Pons (tissue), 1 donor: ENCODE results near the gene CNOT8.
"Not testable (repeated sequence)": the region's sequence is repeated elsewhere in the genome, so short reads cannot be mapped to it uniquely, and the experiment has no call there.

ENCODE experiments used
- DNase-seq: peaks from one replicate; pipeline ENCODE4 v3.0.0-alpha.2; 2016; ENCODE audit warnings: low spot score

Gene CNOT8

DNA sequence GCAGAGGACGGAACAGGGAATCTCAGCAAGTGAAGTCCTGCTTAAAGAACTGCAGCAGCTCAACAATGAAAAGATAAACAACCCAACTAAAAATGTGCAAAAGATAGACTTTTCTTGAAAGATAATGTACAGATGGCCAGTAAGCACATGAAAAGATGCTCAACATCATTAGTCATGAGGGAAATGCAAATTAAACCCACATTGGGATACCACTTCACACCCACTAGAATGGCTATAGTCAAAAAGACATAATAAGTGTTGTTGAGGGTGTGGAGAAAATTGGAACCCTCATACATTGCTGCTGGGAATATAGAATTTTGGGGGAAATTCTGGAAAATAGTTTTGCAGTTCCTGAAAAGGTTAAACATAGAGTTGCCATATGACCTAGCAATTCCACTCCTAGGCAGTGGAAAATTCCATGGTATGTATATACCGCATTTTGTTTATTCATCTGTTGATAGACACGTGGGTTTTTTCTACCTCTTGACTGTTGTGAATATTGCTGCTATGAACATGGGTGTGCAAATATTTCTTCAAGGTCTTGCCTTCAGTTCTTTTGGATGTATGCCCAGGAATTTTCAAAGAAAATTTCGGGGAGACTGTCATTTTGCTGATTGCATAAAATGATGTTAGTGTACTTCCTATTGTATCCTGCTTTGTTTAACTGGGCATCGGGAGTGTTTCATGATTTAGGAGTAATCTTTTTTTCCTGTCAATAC lies 7.2 kb downstream of the CNOT8 start:
- no peak for DNase-seq

DNA sequence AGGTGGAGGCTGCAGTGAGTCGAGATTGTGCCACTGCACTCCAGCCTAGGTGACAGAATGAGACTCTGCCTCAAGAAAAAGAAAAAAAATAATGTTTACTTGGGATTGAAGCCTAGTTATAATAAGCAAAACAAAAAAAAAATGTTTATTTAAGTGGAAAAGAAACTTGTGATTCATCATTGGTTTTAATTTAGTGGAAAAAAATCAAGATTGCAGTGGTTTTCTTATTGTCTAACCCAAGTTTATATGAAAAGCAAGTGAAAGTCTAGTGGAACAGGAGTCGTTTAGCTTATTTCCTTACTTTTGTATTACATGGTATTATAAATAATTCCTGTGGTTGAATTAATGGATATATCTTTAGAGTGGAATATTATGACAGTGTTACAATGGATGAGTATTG lies 8.4 kb downstream of the CNOT8 start:
- DNase-seq, result no peak

DNA sequence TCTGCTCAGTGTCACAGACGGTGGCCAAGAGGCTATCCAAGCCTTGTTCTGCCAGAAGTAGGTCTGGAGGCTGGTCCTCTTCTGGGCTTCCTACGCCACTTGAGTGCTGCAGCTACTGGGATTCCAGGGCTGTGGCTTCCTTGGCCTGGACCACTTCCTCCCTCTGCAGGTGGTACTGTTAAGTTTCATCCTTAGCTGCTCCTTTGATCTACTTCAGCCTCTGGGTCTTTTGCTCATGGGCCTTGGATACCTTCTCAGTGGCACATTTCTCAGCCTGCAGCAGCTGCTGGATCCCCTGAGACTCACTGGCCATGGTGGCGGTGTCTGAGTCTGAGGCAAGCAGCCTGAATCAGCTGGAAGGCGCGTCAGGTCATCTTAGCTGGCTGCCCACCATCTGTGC lies 10.3 kb downstream of the CNOT8 start:
- DNase-seq, result no peak

DNA sequence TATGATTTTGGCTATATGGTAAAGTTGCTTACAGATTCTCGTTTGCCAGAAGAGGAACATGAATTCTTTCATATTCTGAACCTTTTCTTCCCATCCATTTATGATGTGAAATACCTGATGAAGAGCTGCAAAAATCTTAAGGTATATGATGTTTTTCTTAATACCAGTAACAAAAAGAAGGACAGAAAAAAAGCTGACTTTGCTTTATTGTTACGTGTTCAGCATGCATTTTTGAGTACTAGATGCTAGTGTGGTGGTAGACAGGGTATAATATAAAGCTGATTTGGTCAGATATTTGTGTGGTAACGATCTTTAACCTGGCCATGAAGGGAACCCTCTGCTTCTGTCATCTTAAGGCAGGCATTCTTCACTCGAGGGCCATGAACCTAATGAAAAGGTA lies 13.3 kb downstream of the CNOT8 start:
- DNase-seq, result no peak

DNA sequence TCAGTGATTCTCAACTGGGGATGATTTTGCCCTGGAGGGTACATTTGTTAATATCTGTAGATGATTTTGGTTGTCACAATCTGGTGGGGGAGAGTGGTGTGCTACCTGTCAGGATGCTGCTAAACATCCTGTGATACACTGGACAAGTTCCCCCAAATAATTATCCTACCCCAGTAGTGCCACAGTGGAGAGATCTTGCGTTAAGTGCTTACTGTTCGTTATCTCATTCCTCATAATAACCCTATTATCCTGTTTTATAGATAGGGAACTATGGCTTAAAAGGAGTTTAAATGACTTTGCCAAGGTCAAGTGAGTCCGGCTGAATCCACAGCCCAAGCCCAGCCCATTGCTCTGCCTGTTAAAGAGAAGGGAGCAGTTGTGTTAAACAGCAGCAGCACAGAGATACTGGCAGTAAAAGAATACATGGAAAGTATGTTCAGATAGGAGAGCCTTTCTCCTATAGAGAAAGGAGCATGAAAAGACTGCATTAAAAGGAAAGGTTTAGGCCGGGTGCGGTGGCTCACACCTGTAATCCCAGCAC lies 15.4 kb downstream of the CNOT8 start:
- no peak for DNase-seq

DNA sequence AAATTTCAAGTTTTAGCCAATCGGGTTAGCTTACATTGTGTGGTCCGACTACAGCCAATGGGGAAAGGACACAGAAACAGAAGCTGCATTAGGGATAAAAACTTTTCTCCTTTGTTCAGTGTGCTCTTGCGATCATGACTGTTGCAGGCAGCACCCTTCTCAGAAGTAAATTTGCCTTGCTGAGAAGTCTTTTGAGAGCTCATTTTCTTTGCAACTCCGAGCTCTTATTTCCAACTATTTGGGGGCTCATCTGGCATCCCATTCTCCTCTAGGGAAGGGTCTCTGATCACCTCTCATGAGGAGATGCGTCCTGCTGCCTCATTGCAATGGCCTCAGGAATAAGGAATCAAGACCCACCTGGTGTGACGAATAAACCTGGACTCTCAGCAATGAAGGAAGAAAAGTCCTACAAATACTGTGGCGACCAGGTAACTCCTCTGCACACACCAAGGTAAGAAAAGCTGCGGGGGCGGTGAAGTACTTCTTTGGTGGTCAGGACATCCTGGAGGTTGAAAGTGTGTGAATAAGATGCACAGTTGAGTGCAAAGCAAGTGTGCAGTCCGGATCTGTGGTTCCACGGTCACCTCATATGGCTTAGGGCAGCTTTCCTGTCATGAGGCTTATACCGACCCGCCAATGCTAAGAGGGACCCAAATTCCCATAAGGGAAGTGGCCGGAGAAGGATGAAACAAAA lies 20.4 kb downstream of the CNOT8 start:
- no peak for DNase-seq

DNA sequence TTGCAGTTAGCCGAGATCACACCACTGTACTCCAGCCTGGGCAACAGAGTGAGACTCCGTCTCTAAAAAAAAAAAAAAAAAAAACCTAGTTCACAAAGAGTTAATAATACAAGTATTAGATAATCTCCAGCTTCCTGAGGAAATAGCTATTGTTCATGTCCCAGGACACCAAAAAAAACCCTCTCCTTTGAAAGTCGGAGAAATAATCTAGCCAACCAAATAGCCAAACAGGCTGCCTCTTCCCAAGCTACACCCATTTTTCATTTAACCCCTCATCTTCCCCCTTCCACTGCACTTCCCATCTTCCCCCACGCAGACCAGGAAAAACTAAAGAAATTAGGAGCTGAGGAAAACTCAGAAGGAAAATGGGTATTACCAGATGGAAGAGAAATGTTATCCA lies 23.6 kb downstream of the CNOT8 start:
- DNase-seq, result no peak

DNA sequence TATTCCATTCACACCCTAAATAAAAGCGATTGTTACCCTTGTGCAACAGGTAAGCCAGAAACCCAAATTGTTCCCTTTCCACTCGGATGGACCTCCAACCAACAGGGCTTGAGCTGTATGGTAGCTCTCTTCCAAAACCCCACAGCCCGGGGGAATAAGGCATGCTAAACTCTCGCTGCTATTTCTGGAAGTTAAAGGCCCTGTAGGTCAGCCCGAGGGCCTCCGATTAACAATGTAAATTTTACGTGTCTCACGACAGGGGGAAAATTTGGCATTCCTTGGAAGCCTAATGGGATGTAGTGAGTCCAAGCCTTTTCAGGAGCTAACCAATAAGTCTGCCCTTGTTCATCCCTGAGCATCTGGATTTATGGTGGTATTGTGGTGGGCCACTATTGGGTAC lies 26.0 kb downstream of the CNOT8 start:
- DNase-seq, result no peak

DNA sequence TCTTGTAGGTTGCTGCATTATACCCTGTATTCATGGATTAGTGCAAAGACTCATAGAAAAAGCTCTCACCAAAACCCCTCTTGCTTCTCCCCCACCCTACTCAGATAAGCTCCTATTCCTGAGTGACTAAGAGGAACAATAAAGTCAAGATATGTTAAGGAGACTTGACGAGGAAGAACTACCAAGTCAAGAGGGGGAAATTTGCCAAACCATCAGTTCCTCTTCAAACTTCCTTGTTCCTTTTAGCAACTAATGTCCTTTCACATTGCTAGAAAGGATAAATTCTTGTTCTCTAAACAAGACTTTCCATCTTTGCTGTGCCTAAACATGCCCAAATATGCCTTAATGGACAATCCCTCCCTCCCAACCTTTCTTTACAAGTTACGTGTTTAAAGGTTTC lies 27.0 kb downstream of the CNOT8 start:
- peak; percentile 20 for DNase-seq

DNA sequence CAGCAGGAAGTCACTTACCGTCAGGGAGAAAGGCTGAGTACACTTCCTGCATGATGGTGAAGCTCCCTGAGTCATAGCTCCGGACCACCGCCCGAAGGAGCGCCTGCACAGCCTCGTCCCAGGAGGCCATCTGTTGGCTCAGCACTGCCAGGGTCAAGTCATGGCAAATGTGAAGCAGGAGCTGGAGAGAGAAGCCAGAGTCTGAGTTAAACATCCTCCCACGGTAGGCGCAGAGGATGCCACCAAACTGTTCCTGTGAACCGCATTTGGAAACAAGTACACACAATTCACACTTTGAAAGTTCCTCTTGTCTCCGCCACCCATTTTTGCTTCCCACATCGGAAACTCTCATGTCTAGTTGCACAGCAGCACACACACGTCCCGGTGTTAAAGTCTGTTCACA lies 33.9 kb downstream of the CNOT8 start:
- DNase-seq, result no peak

DNA sequence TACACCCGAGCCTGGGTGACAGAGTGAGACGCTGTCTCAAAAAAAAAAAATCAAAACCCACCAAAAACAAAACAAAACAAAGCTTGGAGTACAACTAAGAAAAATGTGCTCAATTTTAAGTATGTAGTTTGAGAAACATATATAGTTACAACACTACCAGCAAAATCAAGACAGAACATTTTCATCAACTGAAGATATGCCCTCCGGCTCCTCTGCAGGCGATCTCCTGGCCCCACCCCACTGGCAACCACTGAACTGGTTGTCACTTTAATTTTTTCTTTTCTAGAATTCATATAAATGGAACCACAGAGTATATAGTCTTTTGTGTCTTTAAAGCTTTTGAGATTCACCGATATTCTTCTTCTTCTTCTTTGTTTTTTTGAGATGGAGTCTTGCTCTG lies 35.0 kb downstream of the CNOT8 start:
- no peak for DNase-seq

DNA sequence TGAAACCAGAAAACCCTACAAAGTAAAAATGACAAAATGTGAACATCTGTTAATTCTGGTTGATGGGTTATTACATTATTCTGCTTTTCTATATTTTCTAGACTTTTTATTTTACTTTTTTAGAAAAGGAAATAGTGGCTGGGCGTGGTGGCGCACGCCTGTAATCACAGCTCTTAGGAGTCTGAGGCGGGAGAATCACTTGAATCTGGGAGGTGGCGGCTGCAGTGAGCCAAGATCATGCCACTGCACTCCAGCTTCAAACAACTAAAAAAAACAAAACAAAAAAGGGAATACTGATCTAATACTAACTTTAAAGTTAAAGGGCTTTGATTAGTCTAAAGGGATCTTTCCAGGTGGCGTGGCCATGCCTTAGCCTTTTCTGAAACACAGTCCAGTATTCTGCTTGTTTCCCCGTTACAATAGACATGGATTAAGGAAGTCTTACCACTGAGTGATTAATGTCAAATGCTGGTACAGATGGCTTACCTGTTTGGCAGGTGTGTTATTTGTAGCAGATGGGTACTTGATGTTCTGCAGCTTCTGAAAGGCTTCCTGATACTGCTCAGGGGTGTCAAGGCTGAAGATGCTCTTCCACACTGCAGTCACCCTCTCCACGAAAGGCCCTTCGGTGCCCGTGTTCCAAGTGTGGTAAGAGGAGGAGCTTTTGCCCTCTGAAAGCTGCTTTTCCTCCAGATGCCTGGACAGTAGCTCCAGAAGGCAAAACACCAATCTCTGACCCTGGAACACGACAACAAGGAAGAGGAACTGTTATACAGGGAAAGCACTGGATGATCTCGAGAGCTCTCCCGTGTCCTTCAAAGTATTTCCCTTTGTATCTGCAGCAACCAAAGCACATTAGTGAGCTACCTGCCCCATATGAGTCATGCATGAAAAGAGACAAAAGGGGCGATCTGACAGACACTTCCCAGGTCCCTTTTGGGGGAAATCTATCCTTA lies 37.5 kb downstream of the CNOT8 start:
- DNase-seq, result no peak

DNA sequence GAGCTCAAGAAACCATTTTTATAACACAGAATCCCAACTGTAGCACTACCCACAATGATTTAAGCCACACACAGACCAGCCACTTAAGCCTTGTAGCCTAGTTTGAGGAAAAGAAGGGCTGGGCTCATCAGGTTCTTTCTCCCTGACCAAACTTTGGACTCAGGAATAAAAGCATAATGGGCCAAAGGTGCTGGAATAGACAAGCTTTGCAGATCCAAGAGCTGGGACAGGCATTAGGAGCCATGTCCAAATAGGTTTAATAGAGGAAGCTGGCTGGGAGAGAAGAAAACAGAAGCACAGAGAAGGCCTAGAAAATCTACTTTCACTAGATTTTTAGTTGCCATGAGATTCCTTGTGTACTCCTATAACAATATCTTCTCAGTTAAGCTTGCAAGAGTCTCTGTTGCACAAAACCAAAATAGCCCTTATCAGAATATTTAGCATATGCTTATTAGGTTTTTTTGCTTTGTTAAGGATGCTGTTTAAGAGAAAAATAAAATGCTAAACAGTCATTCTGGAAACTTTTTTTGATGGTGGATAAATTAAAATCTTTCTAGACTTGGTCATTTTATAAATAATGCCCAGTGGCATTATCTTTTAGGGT lies 38.2 kb downstream of the CNOT8 start:
- DNase-seq, result no peak

DNA sequence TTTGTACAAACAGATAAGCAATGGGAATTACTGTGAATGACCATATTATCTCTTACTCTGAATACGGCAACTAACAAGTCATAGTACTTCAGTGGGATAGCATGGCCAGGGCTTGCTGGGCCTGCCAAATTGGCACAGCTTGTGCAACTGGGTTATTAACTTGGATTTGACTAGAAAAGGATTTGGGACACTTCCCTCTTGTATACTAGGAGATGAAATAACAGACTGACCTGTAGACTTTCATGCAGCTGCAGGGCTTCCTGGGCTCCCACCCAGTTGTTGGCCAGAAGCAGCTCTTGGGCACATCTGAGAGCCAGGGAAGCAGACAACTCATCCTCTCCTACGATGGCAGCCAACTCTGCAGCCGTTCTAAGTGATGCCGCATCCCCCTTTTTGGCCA lies 39.8 kb downstream of the CNOT8 start:
- DNase-seq, result peak; percentile 26

DNA sequence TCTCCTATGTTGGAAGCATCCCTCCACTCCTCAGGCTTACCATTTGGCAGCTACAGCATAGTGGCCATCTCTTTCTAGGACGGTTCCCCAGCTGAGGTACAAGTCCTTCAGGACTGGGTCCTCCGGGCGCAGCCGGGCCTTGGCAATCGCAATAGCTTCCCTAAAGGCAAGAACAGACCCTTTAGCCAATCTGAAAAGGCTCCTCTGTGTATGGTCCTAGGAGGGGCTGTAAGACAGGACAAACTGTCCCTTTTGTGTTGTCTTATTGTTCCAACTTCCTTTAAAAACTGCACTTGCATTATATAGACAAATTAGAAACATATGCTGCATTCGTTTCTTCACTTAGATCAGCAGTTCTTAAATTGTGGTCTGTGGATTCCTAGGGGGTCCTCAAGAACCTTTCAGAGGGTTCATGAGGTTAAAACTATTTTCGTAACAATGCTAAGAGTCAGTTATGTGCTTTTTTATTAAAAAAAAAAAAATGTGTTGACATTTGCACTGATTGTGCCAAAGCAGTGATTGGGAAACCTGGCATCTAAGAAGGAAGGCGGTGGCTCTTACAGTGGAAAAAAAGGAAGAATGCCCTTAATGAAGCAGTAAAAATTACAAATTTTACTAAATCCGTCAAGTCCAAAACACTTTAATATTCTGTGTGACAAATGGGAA lies 40.9 kb downstream of the CNOT8 start:
- DNase-seq, result no peak

DNA sequence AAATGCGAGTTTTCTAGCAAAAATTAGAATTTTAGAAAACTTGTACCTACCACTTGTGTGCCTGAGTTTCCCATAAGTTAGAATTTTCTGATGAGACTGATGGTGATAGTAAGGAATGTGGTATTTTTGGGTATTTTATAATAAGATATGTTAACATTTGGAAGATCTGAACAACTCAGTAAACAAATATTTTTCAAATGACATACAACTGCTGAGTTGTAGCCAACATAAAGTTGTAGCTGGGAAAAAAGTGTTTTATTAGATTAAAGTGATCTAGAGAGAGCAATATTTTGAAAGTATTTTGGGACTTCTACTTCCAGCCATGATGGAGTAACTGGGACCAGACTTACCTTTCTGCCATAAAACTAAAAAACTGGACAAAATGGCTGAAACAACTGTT lies 41.6 kb downstream of the CNOT8 start:
- DNase-seq, result no peak

DNA sequence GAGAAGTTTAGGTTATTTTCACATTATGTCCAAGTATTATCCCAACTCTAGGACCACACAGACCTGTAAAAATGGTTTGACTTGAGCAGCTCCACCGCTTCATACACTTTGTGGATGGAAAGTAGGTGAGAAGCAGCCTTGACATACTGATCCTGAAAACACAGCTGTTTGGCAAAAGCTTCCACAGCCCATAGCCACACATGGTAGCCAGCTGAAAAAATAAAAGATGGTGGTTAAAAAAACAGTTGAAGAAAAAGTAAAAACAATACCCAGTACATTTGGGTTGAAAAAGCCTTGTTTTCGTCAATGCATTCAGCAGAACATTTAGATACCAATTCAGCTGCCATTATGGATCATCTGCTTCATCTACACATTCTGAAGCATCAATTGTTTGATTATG lies 42.8 kb downstream of the CNOT8 start:
- no peak for DNase-seq

DNA sequence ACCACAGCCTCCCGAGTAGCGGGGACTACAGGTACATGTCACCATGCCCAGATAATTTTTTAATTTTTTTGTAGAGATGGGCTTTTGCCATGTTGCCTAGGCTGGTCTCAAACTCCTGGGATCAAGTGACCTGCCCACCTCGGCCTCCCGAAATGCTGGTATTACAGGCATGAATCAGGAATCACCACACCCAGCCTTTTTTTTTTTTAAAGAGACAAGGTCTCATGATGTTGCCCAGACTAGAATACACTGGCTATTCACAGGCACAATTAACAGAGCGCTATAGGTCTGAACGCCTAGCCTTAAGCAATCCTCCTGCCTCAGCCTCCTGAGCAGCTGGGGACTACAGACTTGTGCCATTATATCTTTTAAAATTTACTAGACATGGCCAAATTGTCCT lies 43.5 kb downstream of the CNOT8 start:
- DNase-seq, result no peak

DNA sequence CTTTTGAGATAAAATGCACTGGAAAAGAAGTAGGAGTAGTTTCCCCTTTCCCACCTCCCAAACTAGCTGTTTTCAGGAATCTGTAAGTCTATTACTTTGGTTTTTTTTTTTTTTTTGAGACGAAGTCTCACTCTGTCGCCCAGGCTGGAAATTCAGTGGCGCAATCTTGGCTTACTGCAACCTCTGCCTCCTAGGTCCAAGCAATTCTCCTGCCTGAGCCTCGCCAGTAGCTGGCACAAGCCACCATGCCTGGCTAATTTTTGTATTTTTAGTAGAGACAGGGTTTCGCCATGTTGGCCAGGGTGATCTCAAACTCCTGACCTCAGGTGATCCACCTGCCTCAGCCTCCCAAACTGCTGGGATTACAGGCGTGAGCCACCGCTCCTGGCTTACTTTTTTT lies 47.2 kb downstream of the CNOT8 start:
- not testable (repeated sequence) for DNase-seq

DNA sequence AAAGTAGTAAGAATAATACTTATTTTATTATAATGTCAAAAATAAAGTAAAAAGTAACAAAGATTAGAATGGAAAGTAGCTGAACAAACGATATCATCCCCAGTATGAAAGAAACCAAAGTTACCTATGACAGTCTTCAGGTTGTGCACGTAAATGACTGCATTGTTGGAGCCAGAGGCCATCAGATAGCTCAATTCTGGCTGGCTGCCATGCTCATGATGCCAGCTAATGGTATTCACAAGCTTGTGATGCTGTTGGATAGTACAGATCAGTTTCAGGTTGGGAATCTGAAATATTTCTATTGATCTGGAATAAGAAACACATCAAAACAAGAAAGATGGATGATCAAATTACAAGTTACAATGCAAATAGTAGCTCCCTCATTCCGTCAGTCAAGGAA lies 58.4 kb downstream of the CNOT8 start:
- no peak for DNase-seq

DNA sequence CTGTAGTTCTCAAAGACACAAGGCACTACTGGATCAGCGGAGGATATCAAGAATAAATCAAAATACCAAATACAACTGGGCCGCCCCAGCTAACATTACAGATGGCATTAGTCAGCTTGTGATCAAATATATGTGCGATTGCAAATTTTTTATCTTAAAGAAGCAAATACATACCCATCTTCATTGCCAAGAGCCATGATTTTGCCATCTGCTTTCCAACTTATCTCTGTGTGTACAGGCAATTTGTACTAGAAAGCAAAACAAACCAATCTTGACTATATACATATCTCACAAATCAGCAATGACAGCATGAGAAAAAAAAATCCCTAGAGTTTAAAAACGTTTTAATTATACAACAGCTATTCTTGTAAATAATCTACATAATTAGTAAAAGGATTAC lies 59.3 kb downstream of the CNOT8 start:
- no peak for DNase-seq
